ENCODE results near the gene ATG9B.

ATG9B gene

DNA sequence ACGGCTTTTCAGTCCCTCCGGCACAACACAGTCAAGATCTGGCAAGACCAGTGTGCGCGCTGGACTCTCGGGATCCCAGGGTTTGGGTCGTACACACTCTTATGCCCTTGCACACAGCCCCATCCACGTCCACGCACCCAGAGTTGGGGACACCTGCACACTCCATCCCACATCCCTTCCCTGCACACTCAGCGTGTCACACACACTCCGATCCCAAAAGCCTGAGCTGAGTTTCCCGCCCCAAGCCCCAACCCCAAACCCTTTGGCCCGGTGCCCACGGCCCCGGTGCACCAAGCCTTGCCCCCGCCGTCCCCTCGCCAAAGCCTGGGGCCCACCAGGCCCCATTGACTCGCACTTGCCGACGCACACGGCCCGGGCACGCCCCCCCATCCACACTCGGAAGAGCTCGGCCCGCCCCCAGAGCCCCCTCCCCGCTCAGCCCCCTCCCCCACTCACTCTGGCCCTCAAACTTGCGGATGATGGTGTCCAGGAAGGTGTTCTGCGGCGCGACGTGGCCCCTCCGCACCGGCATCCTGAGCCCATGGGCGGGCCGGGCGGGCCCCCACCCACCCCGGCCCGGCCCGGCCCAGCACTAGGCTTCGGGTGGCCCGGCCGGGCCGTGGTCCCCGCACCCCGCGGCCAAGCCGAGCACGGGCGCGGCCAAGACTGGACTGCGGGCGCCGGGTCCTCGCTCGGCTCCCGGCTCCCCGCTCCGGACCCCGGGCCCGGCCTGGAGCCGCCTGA lies 46.7 kb downstream of the ATG9B start:
- DNase-seq, result no peak

DNA sequence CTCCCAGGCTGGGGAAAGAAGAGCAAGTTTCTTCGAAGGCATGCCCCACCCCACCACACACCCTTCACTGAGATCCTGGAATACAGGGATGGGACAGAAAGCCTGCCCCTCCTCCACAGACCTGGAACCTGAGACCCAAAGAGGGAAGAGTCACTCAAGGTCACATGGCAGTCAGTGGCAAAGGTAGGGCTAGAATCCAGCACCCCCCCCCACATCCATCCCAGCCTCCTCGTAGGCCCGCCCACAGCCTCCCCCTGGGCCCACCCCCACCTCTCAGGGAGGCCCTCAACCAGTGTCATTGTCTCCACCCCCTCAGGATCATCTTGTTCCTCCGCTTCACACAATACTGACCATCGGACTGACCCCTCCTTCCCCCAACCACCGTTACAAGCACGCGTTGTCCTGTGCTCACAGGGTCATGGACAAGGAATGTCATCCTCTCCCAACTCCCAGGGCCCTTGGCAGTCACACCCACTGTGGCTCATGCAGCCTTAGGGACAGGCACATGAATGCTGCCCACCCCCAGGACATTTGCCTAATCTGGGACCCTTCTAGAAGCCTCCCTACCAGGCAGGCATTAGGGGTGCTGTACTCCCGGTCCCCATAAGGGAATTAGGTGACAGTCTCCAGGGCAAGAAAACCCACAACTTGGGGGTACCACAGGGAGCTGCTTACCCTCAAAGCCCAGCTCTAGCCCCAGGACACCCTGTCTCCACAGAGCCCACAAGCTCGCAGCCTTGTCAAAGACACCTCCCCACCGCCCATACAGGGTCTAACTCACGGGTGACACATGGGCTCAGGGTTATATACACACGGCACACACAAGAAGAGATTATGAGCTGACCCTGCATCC lies 47.5 kb downstream of the ATG9B start:
- DNase-seq, result no peak

DNA sequence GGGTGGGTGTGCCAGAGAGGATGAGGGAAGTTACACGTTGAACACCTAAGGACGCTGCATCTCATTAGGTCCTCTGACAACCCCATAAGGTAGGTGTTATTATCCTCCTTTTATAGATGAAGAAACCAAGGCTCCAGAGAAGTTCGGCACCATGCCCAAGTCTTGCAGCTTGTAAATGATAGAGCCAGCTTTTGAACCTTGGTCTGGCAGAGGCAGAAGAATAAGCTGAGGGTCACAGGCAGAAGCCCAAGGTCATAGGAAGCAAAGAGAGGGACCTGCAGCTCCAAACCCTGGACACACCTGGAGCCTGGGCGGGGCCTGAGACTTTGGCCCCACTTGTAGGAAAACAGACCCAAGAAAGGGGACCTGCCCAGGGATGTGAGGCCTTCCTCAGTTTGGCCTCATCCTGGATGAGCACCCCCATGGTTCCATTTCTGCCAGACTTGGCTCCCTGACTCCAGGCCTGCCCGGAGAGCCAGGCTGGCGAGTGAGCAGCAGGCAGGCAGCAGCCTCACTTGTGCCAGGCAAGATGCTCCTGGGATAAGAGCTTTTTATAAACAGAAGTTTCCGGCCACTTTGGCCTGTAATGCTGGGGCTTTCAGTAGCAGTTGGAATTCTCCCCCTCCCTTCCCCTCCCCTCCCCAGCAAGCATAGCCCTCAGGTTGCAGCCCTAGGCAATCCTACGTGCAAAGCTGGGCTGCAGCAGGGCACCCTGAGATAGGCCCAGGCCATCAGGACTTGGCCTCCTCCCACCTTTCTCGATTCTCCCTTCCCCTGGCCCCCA lies 48.6 kb downstream of the ATG9B start:
- no peak for DNase-seq

DNA sequence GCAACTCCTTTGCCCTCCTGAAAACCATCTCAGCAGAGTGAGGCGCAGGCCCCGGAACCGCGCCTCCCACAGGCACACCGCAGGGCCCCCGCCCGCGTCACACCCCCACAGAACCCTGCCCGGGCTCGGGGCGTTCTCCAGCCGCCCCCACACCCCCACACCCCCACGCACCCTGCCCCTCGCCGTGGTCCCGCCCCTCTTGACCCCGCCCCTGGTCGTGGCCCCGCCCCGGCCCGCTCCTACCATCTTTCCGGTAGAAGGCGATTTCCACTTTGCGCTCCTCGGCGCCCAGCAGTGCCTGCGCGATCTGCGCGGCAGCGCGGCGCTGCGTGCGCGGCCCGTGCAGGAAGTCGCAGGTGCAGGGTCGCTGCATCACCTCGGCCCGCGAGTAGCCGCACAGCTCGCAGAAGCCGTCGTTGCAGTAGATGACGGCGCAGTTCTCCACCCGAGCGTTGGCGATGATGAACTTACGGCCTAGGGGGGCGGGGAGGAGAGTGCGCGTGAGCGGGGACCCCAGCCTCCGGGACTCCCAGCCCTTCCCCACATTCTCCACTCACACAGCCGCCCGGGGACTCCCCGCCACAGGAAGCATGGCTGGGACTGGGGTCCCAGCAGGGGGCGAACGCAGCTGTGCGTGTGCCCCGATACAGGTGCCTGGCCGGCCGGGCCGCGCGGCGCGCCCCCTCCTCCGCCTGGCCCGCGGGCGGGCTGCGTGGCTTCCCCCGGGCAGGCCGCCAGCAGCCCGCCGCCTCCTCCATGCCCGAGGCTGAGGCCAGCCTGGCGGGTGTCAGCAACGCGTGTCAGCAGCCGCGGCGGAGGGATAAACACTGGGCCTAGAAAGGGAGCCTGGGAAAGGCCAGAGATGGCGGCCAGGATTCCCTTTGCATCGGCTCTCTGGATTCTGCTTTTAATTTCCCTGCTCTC lies 49.6 kb downstream of the ATG9B start:
- DNase-seq, result peak; percentile 70

DNA sequence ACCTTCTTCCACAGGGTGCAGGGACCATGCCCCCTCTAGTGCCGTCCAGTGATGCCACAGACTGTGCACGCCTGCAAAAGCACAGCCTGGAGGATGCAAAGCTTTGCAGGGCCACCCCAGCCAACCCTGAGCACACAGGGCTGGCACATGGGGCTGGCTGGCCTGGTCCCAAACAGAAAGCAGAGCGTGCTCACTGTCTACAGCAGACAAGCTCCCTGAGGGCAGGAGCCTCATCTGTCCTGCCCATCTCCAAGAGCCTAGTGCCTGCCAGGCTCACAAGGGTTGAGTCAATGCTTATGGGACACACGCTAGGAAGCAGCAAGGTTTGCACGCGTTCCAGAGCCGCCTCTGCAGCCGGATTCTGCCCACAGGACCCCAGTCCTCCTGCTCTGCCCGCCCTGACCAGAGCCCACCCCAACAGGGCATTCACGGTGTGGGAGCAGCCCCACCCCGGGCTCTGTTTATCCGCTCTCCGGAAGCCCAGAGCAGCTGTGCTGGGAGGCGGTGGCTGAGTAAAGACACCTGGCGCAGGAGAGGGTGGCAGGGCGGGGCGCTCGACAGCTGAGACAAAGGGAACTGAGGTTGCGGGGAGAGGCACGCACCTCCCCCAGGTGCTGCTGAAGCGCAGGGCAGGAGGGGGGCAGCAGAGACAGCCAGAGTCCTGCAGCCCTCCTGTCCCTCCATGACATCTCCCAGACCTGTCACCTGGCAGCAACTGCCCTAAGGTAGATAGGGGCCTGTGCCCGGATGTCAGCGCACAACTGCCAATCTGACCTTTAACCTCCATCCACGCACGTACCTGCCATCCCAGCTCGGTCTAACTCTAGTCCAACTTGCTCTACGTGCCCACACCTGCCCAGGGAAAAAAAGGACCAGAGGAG lies 50.5 kb downstream of the ATG9B start:
- DNase-seq, result no peak

DNA sequence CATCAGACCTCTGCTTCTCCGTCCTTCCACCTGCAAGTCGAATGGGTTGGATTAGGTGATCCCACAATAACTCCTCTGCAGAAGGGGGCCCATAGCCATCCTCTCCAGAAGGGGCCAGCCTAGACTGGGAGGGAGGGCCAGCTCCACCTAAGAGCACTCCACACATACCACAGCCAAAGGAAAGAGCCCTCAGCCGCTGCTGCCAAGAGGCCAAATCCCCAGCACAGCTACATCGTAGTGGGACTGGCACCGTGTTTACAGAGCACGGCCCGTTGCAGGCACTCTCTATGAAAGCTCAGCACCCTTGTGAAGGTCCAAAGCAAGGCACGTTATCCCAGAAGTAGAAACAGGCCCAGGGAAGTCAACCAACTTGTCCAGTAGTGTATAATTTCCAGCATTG lies 51.6 kb downstream of the ATG9B start:
- no peak for DNase-seq

DNA sequence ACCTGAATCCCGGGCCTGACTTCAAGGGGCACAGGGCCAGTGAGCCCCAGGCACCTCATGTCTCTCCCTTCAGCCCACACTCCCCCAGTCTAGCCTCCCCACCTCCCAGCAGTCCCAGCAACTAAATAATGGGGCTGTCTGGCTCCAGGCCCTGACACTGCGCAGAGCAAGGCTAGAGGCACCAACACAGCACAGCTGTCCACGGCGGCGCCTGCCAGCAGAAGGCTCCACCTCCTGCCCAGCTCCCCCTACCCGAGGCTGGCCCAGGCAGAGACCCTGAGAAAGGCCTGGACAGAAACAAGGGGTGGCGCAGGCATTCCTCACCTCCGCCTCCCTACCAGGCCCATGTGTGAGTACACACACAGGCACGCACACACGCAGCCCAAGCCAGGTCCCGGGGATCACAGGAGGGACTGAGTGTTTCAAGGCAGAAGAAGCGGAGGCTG lies 52.2 kb downstream of the ATG9B start:
- no peak for DNase-seq

DNA sequence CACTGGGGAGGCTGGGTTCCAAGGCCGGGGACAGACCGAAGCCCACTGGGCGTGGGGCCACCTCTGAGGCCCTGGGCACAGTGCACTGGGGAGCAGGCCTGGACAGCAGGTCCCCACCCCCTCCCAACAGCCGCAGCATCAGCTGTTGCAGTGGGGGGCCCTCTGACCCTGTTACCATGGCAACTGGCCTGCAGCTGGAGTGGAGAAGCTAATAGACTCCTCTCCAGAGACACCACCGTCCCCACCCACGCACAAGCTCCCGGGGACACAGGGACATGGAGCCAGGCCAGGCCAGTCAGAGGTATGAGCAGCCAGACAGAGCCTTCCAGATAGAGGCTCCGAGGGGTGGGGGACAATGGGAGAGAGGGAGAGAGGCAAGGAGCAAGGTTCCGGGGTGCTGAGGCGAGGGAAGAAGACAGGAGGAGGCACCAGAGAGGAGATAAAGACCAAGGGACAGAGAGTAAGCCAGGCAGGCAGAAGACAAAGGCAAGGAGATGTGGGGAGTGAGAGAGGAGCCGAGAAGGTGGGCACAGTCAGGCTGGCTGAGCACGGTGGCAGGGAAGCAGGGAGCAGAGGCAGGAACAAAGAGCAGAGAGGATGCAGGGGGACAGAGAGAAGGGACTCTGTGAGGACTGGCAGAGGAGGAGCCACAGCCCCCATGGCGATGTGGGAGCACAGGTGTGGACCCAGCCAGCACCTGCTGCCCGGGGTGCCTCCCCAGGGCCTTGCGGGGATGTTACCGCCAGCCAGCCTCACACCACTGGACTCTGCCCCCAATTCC lies 52.9 kb downstream of the ATG9B start:
- no peak for DNase-seq

DNA sequence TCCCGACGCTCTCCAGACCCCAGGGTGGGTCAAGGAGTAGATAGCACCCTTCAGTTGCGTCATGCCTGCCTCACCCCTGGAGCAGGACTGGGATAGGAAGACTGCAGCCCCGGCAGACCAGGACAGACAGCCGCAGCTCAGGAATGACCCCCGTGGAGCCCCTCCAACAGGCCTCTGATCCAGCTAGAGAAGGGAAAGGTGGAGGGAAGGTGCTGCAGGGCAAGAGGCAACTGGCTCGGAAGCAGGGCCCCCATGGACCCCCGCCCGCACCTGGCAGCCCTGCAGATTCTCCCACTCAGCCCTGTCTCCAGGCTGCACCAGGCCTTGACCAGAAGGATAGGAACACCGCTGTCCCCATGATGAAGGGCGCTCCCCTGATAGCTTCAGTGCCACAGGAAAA lies 53.9 kb downstream of the ATG9B start:
- DNase-seq, result no peak

DNA sequence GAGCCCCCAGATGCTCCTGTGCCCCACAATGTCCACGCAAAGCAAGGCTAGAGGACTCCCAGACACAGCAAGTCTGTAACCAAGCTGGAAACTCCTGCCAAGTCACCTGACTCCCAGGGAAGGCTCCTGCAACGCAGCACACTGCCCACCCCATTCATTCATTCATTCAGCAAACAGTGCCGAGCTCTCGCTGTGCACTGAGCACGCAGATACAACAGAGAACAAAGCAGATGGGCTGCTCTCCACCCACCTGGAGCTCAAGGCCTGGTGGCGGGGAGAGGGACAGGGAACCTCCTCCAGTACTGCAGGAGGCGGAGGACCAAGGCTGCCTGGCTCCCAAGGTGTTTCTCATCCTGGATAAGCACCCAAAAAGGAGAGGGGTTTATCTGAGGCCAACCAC lies 54.8 kb downstream of the ATG9B start:
- no peak for DNase-seq

DNA sequence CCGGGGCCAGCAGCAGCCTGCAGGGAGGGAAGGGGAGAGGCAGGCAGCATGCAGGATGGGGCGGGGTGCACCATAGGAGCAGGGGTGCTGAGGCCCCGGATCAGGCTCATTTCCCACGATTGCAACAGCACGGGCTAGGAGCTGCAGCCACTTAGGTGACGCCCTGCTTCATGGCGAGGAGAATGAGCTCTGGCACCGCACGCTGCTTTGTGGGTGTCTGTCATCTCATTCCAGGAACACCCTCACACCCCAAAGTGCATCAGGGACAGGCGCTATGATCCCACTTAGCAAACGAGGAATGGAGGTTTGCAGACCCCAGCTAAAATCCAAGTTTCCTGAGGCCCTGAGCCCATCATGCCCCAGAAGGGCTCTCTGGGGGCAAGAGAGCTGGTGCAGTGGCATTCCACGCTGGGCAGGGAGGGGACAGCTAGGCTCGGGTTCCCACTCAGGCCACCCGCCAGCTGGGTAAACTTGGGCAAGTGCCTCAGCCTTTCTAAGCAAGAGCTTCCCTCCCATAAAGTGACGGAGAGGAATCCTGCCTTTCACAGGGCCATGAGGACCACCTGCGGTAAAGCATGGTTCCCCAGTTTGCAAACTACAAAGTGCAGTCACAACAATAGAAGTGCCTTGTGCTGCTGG lies 55.4 kb downstream of the ATG9B start:
- DNase-seq, result no peak

DNA sequence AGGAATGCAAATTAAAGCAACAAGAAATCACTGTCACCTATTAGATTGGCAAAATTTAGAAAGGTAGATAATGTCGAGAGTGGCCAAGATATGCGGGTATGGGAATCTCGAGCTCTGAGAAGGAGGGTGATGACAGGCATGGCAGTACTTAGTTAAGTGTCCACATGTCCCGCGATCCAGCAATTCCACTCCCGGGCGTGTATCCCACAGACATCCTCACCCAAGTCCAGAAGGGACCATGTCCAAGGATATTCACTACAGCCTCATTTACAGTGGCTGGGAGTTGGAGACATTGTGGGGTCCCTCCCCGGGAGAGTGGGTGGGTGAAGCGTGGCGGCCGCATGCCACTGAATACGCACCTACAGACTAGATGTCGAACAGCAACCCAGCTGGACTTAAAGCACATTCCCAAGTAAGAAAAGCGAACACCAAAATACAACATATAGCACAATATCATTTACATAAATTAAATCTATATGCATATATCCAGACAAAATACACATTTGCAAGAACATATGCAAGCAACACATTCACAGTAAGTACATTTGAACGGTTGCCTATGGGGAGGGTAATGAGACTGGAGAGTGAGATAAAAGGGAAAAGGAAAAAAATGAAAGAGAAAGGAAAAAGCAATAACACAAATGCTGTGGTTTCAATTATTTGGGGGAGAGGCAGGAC lies 56.1 kb downstream of the ATG9B start:
- DNase-seq, result no peak

DNA sequence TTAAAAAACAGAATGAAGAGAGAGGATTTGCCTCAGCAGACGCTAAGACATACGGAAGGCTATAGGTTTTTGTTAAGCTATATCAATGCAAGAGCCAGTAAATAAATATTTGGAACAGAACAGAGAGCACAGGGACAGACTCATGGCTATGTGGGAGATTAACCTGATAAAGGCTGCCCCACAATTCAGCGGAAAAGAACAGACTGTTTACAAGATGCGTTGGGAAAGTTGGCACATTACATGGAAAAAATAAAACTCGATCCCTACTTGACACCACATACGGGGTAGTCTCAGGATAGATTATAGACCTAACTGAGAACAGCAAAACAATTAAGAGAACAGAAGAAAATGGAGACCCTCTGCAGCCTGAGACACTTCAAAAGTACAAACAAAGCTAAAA lies 56.9 kb downstream of the ATG9B start:
- no peak for DNase-seq

DNA sequence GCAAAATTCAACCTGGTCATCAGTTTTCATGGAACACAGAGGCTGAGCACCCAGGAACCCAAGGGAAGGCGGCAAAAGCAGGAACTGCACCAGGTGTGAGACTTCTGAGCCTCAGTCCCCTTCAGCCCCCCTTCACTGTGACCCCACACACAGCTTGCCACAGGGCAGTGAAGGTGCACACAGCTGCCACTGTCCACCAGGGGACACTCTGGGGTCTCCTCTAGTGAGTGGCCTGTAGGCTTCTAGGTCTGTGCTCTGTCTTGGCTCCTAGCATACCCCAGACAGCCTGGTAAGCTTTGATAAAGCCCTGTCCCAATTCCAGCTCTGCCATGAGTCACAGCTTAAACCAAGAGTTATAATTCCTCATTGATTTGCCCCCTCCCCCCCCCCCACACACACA lies 58.3 kb downstream of the ATG9B start:
- no peak for DNase-seq

DNA sequence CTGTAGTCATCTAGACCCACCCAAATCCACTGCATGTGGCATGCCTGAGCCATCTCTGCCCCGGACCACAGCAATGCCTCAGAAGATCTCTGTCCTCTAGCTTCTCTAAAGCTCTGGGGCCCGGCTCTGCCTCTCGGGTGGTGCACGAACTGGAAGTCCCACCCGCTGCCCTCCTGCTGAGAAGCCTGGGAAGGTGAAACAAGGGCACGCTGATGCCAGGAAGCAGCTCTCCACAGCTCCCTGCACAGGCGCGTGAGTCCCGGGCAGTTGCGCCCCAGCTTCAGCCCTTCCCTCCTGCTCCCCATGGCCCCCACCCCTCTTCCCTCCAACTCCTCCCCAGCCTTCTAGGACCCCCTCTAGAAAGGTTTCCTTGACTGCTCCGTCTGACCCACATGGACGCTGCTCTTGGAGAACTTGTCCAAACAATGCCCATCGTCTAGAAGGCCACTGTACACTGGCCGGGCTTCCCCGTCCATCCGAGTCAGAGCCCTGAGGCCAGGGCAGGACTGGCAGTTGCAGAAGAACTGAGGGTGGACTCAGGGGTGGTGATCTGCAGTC lies 58.9 kb downstream of the ATG9B start:
- no peak for DNase-seq
